GM12878 (cell line): ENCODE measurements around the gene RCAN1. TPM values are rescaled to one million over a fixed set of nuclear protein-coding genes. Genes with fewer than 3 reads are reported as not detected.

ENCODE experiments used
- BMI1 ChIP-seq: fragments of 450-650 bp; IDR thresholded peaks from 2 replicates; pipeline ENCODE4 v1.6.1; 2016; ENCODE audit warnings: mild to moderate bottlenecking, moderate library complexity, borderline replicate concordance
- BRCA1 ChIP-seq: IDR thresholded peaks from 2 replicates; pipeline ENCODE4 v1.6.1; 2011; ENCODE audit warnings: low read depth, low read length, improper control_type of control experiment
- CBFB ChIP-seq: IDR thresholded peaks from 2 replicates; pipeline ENCODE4 v1.6.1; 2016; ENCODE audit warnings: antibody characterized with exemption, low read depth
- EP300 ChIP-seq, 2 experiments: fragments of 150-350 bp in 1 of 2; IDR thresholded peaks; 2 replicates each; pipeline ENCODE4 v1.6.1; 2011 to 2012; ENCODE audit warnings: low read depth in 2 of 2, low read length in 2 of 2, borderline replicate concordance in 1 of 2, improper control_type of control experiment in 1 of 2, inconsistent platforms in 1 of 2; ENCODE audit not compliant: control insufficient read depth in 1 of 2
- FOXK2 ChIP-seq: fragments of 450-650 bp; IDR thresholded peaks from 2 replicates; pipeline ENCODE4 v1.6.1; 2017; ENCODE audit warnings: mild to moderate bottlenecking, moderate library complexity
- JUNB ChIP-seq: IDR thresholded peaks from 2 replicates; pipeline ENCODE4 v1.6.1; 2016; ENCODE audit warnings: antibody characterized with exemption, mild to moderate bottlenecking
- MEF2A ChIP-seq: IDR thresholded peaks from 2 replicates; pipeline ENCODE4 v1.6.1; 2011; ENCODE audit warnings: low read depth, mild to moderate bottlenecking, low read length, moderate library complexity; ENCODE audit not compliant: insufficient read depth
- MYC ChIP-seq: IDR thresholded peaks from 2 replicates; pipeline ENCODE4 v1.6.1; 2011; ENCODE audit warnings: mild to moderate bottlenecking, low read length, moderate library complexity, inconsistent platforms; ENCODE audit not compliant: insufficient read depth, insufficient replicate concordance, insufficient read length, severe bottlenecking
- NBN ChIP-seq: fragments of 450-650 bp; IDR thresholded peaks from 2 replicates; pipeline ENCODE4 v1.6.1; 2016
- RB1 ChIP-seq: fragments of 450-650 bp; formaldehyde crosslinking; IDR thresholded peaks from 2 replicates; pipeline ENCODE4 v1.6.1; 2017; ENCODE audit warnings: mild to moderate bottlenecking, borderline replicate concordance
- RBBP5 ChIP-seq: fragments of 200-600 bp; sonication (generic); conservative IDR thresholded peaks from 2 replicates; pipeline ENCODE4 v1.6.1; 2016
- SMARCA5 ChIP-seq: fragments of 450-650 bp; IDR thresholded peaks from 2 replicates; pipeline ENCODE4 v1.6.1; 2017; ENCODE audit warnings: mild to moderate bottlenecking
- SREBF1 ChIP-seq: IDR thresholded peaks from 2 replicates; pipeline ENCODE4 v1.6.1; 2012; ENCODE audit warnings: mild to moderate bottlenecking, low read length
- TBL1XR1 ChIP-seq: IDR thresholded peaks from 2 replicates; pipeline ENCODE4 v1.6.1; 2012; ENCODE audit warnings: low read depth, low read length, improper control_type of control experiment
- polyA plus RNA-seq, 11 experiments: library from polyadenylated mRNA; depleted of rRNA in 4 of 11; unstranded in 6 of 11; stranded (reverse) in 5 of 11; fragments of >200 nt; fragmentation: Nextera tagmentation in 4 of 11; fragmentation: Illumina TruSeq in 1 of 11; extraction: Ambion mirVana in 4 of 11; extraction: Trizol in 1 of 11; gene quantifications; 1 replicate in 1 of 11; 2 replicates in 10 of 11; pipeline versions ENCODE4 v1.2.1 to v1.2.3, GENCODE V29; 2011 to 2016; ENCODE audit warnings: inconsistent platforms in 2 of 11, missing spikeins in 2 of 11, low read depth in 1 of 11
- total RNA-seq, 4 experiments: library from RNA; depleted of rRNA in 3 of 4; stranded (reverse); fragments of >200 nt in 3 of 4; fragmentation: Illumina TruSeq in 1 of 4; extraction: Trizol in 1 of 4; gene quantifications; 2 replicates each; pipeline versions ENCODE4 v1.2.1 to v1.2.3, GENCODE V29; 2013 to 2021
- TF ChIP-seq, protein P1 (sequence below): fragments of 450-650 bp; IDR thresholded peaks from 2 replicates; pipeline ENCODE4 v1.6.1; 2017; ENCODE audit warnings: borderline replicate concordance
- TF ChIP-seq, protein P2 (sequence below): IDR thresholded peaks from 2 replicates; pipeline ENCODE4 v1.6.1; 2012; ENCODE audit warnings: low read depth, low read length, improper control_type of control experiment
- TF ChIP-seq, protein P3 (sequence below): fragments of 450-650 bp; IDR thresholded peaks from 2 replicates; pipeline ENCODE4 v1.6.1; 2017; ENCODE audit warnings: mild to moderate bottlenecking, moderate library complexity
- TF ChIP-seq, protein P4 (sequence below): IDR thresholded peaks from 2 replicates; pipeline ENCODE4 v1.6.1; 2011; ENCODE audit warnings: low read depth, low read length, improper control_type of control experiment, borderline replicate concordance
- TF ChIP-seq, protein P5 (sequence below): IDR thresholded peaks from 2 replicates; pipeline ENCODE4 v1.6.1; 2012; ENCODE audit warnings: mild to moderate bottlenecking, low read depth, low read length
- TF ChIP-seq, protein P6 (sequence below): IDR thresholded peaks from 2 replicates; pipeline ENCODE4 v1.6.1; 2011; ENCODE audit warnings: borderline replicate concordance, low read depth, mild to moderate bottlenecking, moderate library complexity, low read length; ENCODE audit not compliant: insufficient read depth, poor library complexity, severe bottlenecking

Gene RCAN1
- total and polyA plus RNA-seq, 10 of the 15 experiments (the other 5 are each of a cell fraction or from before 2014, with no cell fraction given), result 2.8 to 12.9 (median 10.5) TPM

DNA sequence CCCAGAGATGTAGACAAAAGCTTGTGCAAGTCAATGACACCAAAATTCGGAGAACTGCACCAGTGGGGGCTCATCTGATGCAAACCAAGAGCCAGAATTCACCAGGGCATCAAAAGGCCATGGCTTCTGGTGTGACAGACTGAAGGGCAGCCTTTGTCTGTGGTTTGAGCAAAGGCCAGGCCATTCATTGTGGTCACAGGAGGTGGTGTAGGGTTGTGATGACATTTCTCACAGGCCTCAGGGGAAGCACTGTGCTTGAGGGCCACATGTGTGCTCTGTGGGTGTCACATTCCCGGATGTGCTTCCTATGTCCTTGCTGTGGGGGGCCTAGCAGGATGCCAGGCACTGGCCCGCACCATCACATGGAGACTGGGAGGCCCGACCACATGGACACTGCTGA, 80.4 kb downstream of the RCAN1 start (continued):
- TF ChIP-seq, protein P1, sequence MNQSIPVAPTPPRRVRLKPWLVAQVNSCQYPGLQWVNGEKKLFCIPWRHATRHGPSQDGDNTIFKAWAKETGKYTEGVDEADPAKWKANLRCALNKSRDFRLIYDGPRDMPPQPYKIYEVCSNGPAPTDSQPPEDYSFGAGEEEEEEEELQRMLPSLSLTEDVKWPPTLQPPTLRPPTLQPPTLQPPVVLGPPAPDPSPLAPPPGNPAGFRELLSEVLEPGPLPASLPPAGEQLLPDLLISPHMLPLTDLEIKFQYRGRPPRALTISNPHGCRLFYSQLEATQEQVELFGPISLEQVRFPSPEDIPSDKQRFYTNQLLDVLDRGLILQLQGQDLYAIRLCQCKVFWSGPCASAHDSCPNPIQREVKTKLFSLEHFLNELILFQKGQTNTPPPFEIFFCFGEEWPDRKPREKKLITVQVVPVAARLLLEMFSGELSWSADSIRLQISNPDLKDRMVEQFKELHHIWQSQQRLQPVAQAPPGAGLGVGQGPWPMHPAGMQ, result no peak
- TF ChIP-seq SMARCA5, result no peak
- TF ChIP-seq, protein P2, sequence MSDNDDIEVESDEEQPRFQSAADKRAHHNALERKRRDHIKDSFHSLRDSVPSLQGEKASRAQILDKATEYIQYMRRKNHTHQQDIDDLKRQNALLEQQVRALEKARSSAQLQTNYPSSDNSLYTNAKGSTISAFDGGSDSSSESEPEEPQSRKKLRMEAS, result no peak
- no peak for TF ChIP-seq MEF2A
- TF ChIP-seq SREBF1, result no peak
- TF ChIP-seq, protein P3, sequence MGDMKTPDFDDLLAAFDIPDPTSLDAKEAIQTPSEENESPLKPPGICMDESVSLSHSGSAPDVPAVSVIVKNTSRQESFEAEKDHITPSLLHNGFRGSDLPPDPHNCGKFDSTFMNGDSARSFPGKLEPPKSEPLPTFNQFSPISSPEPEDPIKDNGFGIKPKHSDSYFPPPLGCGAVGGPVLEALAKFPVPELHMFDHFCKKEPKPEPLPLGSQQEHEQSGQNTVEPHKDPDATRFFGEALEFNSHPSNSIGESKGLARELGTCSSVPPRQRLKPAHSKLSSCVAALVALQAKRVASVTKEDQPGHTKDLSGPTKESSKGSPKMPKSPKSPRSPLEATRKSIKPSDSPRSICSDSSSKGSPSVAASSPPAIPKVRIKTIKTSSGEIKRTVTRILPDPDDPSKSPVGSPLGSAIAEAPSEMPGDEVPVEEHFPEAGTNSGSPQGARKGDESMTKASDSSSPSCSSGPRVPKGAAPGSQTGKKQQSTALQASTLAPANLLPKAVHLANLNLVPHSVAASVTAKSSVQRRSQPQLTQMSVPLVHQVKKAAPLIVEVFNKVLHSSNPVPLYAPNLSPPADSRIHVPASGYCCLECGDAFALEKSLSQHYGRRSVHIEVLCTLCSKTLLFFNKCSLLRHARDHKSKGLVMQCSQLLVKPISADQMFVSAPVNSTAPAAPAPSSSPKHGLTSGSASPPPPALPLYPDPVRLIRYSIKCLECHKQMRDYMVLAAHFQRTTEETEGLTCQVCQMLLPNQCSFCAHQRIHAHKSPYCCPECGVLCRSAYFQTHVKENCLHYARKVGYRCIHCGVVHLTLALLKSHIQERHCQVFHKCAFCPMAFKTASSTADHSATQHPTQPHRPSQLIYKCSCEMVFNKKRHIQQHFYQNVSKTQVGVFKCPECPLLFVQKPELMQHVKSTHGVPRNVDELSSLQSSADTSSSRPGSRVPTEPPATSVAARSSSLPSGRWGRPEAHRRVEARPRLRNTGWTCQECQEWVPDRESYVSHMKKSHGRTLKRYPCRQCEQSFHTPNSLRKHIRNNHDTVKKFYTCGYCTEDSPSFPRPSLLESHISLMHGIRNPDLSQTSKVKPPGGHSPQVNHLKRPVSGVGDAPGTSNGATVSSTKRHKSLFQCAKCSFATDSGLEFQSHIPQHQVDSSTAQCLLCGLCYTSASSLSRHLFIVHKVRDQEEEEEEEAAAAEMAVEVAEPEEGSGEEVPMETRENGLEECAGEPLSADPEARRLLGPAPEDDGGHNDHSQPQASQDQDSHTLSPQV, result no peak
- TF ChIP-seq, protein P4, sequence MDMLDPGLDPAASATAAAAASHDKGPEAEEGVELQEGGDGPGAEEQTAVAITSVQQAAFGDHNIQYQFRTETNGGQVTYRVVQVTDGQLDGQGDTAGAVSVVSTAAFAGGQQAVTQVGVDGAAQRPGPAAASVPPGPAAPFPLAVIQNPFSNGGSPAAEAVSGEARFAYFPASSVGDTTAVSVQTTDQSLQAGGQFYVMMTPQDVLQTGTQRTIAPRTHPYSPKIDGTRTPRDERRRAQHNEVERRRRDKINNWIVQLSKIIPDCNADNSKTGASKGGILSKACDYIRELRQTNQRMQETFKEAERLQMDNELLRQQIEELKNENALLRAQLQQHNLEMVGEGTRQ, result no peak
- TF ChIP-seq JUNB, result no peak
- no peak for TF ChIP-seq BRCA1
- TF ChIP-seq MYC, result no peak
- TF ChIP-seq CBFB, result peak; percentile 72
- TF ChIP-seq BMI1, result no peak
- no peak for TF ChIP-seq RBBP5
- no peak for TF ChIP-seq TBL1XR1
- TF ChIP-seq RB1, result no peak
- TF ChIP-seq, protein P5, sequence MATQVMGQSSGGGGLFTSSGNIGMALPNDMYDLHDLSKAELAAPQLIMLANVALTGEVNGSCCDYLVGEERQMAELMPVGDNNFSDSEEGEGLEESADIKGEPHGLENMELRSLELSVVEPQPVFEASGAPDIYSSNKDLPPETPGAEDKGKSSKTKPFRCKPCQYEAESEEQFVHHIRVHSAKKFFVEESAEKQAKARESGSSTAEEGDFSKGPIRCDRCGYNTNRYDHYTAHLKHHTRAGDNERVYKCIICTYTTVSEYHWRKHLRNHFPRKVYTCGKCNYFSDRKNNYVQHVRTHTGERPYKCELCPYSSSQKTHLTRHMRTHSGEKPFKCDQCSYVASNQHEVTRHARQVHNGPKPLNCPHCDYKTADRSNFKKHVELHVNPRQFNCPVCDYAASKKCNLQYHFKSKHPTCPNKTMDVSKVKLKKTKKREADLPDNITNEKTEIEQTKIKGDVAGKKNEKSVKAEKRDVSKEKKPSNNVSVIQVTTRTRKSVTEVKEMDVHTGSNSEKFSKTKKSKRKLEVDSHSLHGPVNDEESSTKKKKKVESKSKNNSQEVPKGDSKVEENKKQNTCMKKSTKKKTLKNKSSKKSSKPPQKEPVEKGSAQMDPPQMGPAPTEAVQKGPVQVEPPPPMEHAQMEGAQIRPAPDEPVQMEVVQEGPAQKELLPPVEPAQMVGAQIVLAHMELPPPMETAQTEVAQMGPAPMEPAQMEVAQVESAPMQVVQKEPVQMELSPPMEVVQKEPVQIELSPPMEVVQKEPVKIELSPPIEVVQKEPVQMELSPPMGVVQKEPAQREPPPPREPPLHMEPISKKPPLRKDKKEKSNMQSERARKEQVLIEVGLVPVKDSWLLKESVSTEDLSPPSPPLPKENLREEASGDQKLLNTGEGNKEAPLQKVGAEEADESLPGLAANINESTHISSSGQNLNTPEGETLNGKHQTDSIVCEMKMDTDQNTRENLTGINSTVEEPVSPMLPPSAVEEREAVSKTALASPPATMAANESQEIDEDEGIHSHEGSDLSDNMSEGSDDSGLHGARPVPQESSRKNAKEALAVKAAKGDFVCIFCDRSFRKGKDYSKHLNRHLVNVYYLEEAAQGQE, result no peak
- TF ChIP-seq FOXK2, result no peak
- TF ChIP-seq EP300 (IDR thresholded peaks at IDR 0.05; ENCODE audit: borderline replicate concordance in 1 of 2, control insufficient read depth in 1 of 2, low read depth in 2 of 2, low read length in 2 of 2), result peak in 1 of 2 experiments; percentile 35; a peak in 2 of 4 replicates
- TF ChIP-seq NBN, result 0 out of 2 replicates have a peak, but pooled peaks have one; percentile 17
- TF ChIP-seq, protein P6, sequence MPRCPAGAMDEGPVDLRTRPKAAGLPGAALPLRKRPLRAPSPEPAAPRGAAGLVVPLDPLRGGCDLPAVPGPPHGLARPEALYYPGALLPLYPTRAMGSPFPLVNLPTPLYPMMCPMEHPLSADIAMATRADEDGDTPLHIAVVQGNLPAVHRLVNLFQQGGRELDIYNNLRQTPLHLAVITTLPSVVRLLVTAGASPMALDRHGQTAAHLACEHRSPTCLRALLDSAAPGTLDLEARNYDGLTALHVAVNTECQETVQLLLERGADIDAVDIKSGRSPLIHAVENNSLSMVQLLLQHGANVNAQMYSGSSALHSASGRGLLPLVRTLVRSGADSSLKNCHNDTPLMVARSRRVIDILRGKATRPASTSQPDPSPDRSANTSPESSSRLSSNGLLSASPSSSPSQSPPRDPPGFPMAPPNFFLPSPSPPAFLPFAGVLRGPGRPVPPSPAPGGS, result no peak
